Small intestine (tissue), 7 donors: ENCODE measurements around the gene TCF4. TPM values are rescaled to one million over a fixed set of nuclear protein-coding genes. Genes with fewer than 3 reads are reported as not detected.

Source experiments
- DNase-seq, 2 donors: peaks; one replicate each; pipeline versions ENCODE4 v3.0.0 to v3.0.0-alpha.2; 2013
- FAIRE-seq: peaks from 2 replicates; lab custom pipeline; 2012; peaks lifted over from hg19 to GRCh38; lab: Jason Lieb, UNC
- H3K27ac ChIP-seq, 3 donors: one replicate each; pipeline ENCODE4 v1.5.1; 2013; ENCODE audit warnings: low read length in 2 of 3, mild to moderate bottlenecking in 2 of 3, control low read depth in 1 of 3, inconsistent platforms in 1 of 3, low read depth in 1 of 3, moderate library complexity in 1 of 3
- H3K27me3 ChIP-seq, 3 donors: one replicate each; pipeline ENCODE4 v1.6.1; 2013; ENCODE audit warnings: low read length in 3 of 3, inconsistent platforms in 1 of 3; ENCODE audit not compliant: control insufficient read depth in 3 of 3, insufficient read depth in 3 of 3
- H3K36me3 ChIP-seq, 3 donors: one replicate each; pipeline ENCODE4 v1.6.1; 2013; ENCODE audit warnings: low read length in 3 of 3, inconsistent platforms in 1 of 3, low read depth in 1 of 3, mild to moderate bottlenecking in 1 of 3, moderate library complexity in 1 of 3; ENCODE audit not compliant: control insufficient read depth in 3 of 3, insufficient read depth in 2 of 3
- H3K4me1 ChIP-seq, 3 donors: one replicate each; pipeline ENCODE4 v1.6.1; 2013; ENCODE audit warnings: low read length in 2 of 3, inconsistent platforms in 1 of 3, low read depth in 1 of 3, mild to moderate bottlenecking in 1 of 3, moderate library complexity in 1 of 3; ENCODE audit not compliant: control insufficient read depth in 3 of 3, insufficient read depth in 2 of 3
- H3K4me3 ChIP-seq, 3 donors: one replicate each; pipeline ENCODE4 v1.5.1; 2013; ENCODE audit warnings: low read length in 3 of 3, control low read depth in 1 of 3, inconsistent platforms in 1 of 3, low read depth in 1 of 3, mild to moderate bottlenecking in 1 of 3, moderate library complexity in 1 of 3
- H3K9me3 ChIP-seq, 2 donors: one replicate each; pipeline ENCODE4 v1.6.1; 2013; ENCODE audit warnings: low read depth in 1 of 2, low read length in 1 of 2; ENCODE audit not compliant: control insufficient read depth in 2 of 2, insufficient read depth in 1 of 2
- WGBS, 3 donors: extraction: QIAGEN DNeasy Blood & Tissue Kit; methylation state at CpG; one replicate each; pipeline ENCODE4 v1.1.7; 2013; 5-methylcytosine and 5-hydroxymethylcytosine counted together
- polyA plus RNA-seq, 4 donors: library from polyadenylated mRNA; stranded (reverse) in 3 of 4; unstranded in 1 of 4; fragments of 200-250 nt in 3 of 4; fragments of 120-200 nt in 1 of 4; gene quantifications; one replicate each; pipeline versions ENCODE4 v1.2.1 to v1.2.3, GENCODE V29; 2013
- donor health status: healthy with polysubstance abuse.
- donor health status: control.
- donor health status: control.
- donor health status: Bipolar disorder and iron deficiency.
- donor health status: healthy.

Gene TCF4
- polyA plus RNA-seq, 4 donors, result 0.67 to 23.7 (median 11.5) TPM

DNA sequence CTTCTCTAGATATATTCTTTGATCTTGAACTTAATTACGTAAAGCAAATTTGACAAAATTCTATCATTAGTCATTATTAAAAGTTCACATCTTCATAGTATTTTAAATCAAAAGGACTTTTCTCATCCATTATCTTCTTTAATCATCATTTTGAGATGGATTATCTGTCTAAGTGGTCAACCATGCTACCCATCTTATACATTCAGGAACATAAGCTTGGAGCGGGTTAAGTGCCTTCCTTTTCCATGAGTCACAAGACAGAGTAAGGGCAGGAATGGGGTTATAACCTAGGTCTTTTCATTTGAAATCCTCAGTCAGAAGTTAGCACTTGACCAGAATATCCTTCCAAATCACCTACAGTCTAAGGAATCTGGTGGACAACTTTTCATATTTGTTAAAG lies 297.1 kb downstream of the TCF4 start:
- Histone ChIP-seq H3K4me1 (no peaks in the 10 kb centered on the region), H3K27me3 (no peaks in the 10 kb centered on the region), H3K4me3 (no peak overlapping the region), H3K9me3 (no peaks in the 10 kb centered on the region), H3K27ac (no peak overlapping the region), H3K36me3 (no peaks in the 10 kb centered on the region)
- FAIRE-seq, result no peak
- no peak for DNase-seq
- WGBS, 3 donors, result 92 to 96% (median 93%) methylated on average over 2 of the region's 2 CpGs

DNA sequence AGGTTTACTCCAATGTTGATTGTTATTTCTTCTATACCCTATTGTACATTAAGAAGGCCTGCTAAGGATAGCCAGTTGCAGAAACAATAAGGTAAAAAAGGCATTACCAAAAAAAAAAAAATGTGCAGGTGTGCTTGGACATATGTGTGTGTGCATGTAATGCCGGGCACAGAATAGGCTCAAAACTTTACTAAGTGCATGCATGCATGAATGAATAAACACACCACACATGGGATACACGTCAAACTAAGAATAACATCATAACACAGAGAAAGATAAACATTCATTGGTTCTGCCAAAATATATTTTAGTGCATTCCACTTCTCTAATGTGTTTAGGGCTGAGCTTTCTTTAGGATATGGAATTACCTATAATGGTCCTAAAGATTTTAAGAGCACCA lies 298.2 kb downstream of the TCF4 start:
- Histone ChIP-seq H3K4me1 (no peaks in the 10 kb centered on the region), H3K27ac (no peak overlapping the region), H3K27me3 (no peaks in the 10 kb centered on the region), H3K36me3 (no peaks in the 10 kb centered on the region), H3K9me3 (no peaks in the 10 kb centered on the region), H3K4me3 (no peak overlapping the region)
- WGBS, 3 donors, result 49 to 91% (median 72%) methylated on average over 2 of the region's 2 CpGs
- DNase-seq (no peak), FAIRE-seq (no peak)

DNA sequence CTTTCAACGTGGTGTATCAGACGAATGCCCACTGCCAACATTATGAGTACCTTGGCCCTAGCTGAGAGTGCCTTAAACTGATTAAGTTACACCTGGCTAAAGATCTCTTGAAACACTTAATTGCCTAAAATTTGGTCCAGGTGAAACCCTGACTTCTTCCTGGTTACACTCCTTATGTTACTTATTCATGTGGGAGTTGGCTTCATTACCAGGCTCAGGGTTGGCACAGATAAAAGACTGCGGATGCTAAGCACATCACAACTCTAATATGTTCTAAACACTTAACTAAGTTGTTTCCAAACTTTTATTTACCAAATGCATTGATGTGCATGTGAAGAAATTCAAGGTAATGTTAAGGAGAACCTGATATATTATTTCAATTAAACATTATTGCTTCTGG lies 298.9 kb downstream of the TCF4 start:
- 37 to 74% (median 64%) methylated on average over 3 of the region's 3 CpGs for WGBS, 3 donors
- H3K4me3 ChIP-seq, result no peak overlapping the region
- DNase-seq (no peak), FAIRE-seq (peak; percentile 5)
- no peaks in the 10 kb centered on the region for H3K9me3 ChIP-seq
- H3K4me1 ChIP-seq, result no peaks in the 10 kb centered on the region
- H3K27ac ChIP-seq, result no peak overlapping the region
- no peaks in the 10 kb centered on the region for H3K36me3 ChIP-seq
- H3K27me3 ChIP-seq, result no peaks in the 10 kb centered on the region

- Histone ChIP-seq H3K27ac (no peak overlapping the region), H3K9me3 (no peaks in the 10 kb centered on the region), H3K4me3 (no peak overlapping the region), H3K4me1 (no peaks in the 10 kb centered on the region), H3K36me3 (no peaks in the 10 kb centered on the region), H3K27me3 (no peaks in the 10 kb centered on the region)
- FAIRE-seq (no peak), DNase-seq (no peak)
- WGBS, 3 donors, result 74 to 81% (median 75%) methylated on average over 10 of the region's 10 CpGs
Observed at GRCh38 chr18:55287935-55288868, 299.8 kb downstream of the TCF4 start.

DNA sequence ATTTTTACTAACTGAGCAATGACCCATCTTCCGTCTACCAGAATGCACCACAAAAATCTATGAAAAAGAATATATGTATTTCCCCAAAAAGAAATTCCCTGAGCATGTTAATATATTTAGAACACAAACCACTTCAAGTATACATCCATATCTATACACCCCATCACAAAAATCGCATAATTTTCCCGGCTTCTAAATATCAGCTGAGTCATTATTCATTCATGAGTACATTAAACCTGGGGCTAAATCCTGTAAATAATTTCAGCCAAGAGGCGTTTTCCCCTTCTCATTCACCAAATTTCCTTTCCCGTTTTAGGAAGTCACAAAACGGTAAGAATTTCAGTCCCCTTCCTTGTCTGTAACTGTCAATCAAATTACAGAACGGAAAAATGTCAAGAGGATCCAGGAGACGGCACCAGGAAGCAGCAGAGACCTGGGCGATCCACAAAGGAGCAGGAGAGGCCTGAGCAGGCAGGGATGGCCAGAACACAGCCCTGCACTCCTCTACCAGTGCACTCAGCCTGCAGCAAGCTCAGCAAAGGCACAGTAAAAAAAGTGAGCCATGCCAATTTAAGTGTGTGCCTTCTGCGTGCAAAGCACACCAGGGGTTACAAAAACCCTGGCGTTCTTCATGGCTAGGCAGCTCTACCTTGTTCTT lies 300.7 kb downstream of the TCF4 start:
- Histone ChIP-seq H3K9me3 (no peaks in the 10 kb centered on the region), H3K4me1 (no peaks in the 10 kb centered on the region), H3K36me3 (no peaks in the 10 kb centered on the region), H3K27me3 (no peaks in the 10 kb centered on the region), H3K4me3 (no peak overlapping the region), H3K27ac (no peak overlapping the region)
- DNase-seq (no peak), FAIRE-seq (no peak)
- 67 to 77% (median 69%) methylated on average over 11 of the region's 11 CpGs for WGBS, 3 donors

DNA sequence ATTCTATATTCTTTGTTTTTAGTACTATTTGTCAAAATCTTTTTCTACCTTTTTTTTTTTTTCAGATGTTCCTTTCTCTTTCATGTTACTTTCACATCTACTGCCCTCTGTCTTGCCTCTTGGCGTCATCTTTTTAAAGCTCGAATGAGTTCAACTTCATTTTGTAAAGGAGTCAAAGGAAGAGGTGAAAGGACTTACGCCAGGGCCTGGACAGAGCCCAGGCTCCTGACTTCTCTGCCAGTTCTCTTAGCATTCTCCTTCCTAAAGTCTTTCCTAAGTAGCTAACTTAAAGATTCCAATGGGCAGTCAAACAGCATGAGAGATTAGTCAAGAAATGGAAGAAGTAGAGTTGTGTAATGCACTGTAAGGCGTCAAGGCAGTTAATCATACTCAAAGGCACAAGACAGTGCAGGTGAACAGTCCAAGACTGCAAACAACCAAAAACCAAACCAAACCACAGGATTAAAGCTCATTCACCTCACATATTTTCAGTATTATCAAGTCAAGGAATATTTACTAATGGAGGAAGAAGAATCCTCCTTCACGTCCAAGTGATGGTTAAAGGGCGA lies 301.7 kb downstream of the TCF4 start:
- Histone ChIP-seq H3K4me3 (no peak overlapping the region), H3K27ac (no peak overlapping the region), H3K27me3 (no peaks in the 10 kb centered on the region), H3K9me3 (no peaks in the 10 kb centered on the region), H3K36me3 (no peaks in the 10 kb centered on the region), H3K4me1 (no peaks in the 10 kb centered on the region)
- FAIRE-seq (no peak), DNase-seq (no peak)
- 85 to 93% (median 91%) methylated on average over 6 of the region's 6 CpGs for WGBS, 3 donors

GRCh38 chr18:55284614-55285013 lies 303.4 kb downstream of the TCF4 start:
- no peak for FAIRE-seq

GRCh38 chr18:55283309-55283708 lies 304.7 kb downstream of the TCF4 start:
- H3K27me3 ChIP-seq, result no peaks in the 10 kb centered on the region
- FAIRE-seq (no peak), DNase-seq (no peak)
- no peaks in the 10 kb centered on the region for H3K36me3 ChIP-seq
- H3K4me3 ChIP-seq, result no peak overlapping the region
- H3K9me3 ChIP-seq, result no peaks in the 10 kb centered on the region
- no peaks in the 10 kb centered on the region for H3K4me1 ChIP-seq
- WGBS, 3 donors, result 84 to 89% (median 86%) methylated on average over 3 of the region's 3 CpGs
- H3K27ac ChIP-seq, result no peak overlapping the region

More at GRCh38 chr18:55284614-55285013, 303.4 kb downstream of the TCF4 start:
- WGBS, 3 donors, result 70 to 74% (median 72%) methylated on average over 2 of the region's 2 CpGs
- Histone ChIP-seq H3K27ac (no peak overlapping the region), H3K4me1 (no peaks in the 10 kb centered on the region), H3K27me3 (no peaks in the 10 kb centered on the region), H3K36me3 (no peaks in the 10 kb centered on the region), H3K9me3 (no peaks in the 10 kb centered on the region), H3K4me3 (no peak overlapping the region)
- no peak for DNase-seq
